CD4-positive, alpha-beta T cell treated with Interleukin-17A for 4 hours (primary cell): Measurements from ENCODE around the gene SLX9.
"Not testable (repeated sequence)": the region's sequence is repeated elsewhere in the genome, so short reads cannot be mapped to it uniquely, and the experiment has no call there.

Source experiments
- DNase-seq: peaks from one replicate; pipeline ENCODE4 v3.0.0-alpha.2; 2020; ENCODE audit warnings: mixed read lengths

SLX9 gene

GRCh38 chr21:44902268-44903049 is 37.4 kb upstream of the SLX9 start:
- DNase-seq, result no peak

- DNase-seq, result no peak
Measured at GRCh38 chr21:44903050-44903685, 36.7 kb upstream of the SLX9 start.

- no peak for DNase-seq
Measured at GRCh38 chr21:44903689-44904088, 36.1 kb upstream of the SLX9 start.

GRCh38 chr21:44904141-44904923 is 35.5 kb upstream of the SLX9 start:
- DNase-seq, result no peak

GRCh38 chr21:44905016-44905727 is 34.7 kb upstream of the SLX9 start:
- DNase-seq, result no peak

- no peak for DNase-seq
Measured at GRCh38 chr21:44905728-44906090, 34.1 kb upstream of the SLX9 start.

GRCh38 chr21:44907225-44907965 is 32.4 kb upstream of the SLX9 start:
- DNase-seq, result peak; percentile 32

GRCh38 chr21:44907966-44908895 is 31.6 kb upstream of the SLX9 start:
- DNase-seq, result no peak

GRCh38 chr21:44908908-44909307 is 30.9 kb upstream of the SLX9 start:
- no peak for DNase-seq

- DNase-seq, result no peak
Measured at GRCh38 chr21:44909719-44910118, 30.1 kb upstream of the SLX9 start.

- DNase-seq, result no peak
Measured at GRCh38 chr21:44910229-44911067, 29.4 kb upstream of the SLX9 start.

- no peak for DNase-seq
Measured at GRCh38 chr21:44911068-44911383, 28.8 kb upstream of the SLX9 start.

- DNase-seq, result peak; percentile 89
Measured at GRCh38 chr21:44911384-44912157, 28.3 kb upstream of the SLX9 start.

GRCh38 chr21:44912158-44912473 is 27.7 kb upstream of the SLX9 start:
- no peak for DNase-seq

GRCh38 chr21:44912506-44913412 is 27.1 kb upstream of the SLX9 start:
- not testable (repeated sequence) for DNase-seq

GRCh38 chr21:44913425-44914175 is 26.2 kb upstream of the SLX9 start:
- no peak for DNase-seq

- peak; percentile 68 for DNase-seq
Measured at GRCh38 chr21:44914176-44914874, 25.5 kb upstream of the SLX9 start.
